ENCODE data around the gene PCP4.

GRCh38 chr21:39954570-39954969, 87.3 kb downstream of the PCP4 start:
- TF ChIP-seq EZH2 (IDR thresholded peaks at IDR 0.05; ENCODE audit: borderline replicate concordance, low read depth, low read length) (no peak), RFX5 (IDR thresholded peaks at IDR 0.05; ENCODE audit: low read depth, low read length) (no peak), TBP (optimal IDR thresholded peaks at IDR 0.05; ENCODE audit: low read depth, low read length) (no peak), ELK1 (CRISPR knock-in tag; IDR thresholded peaks at IDR 0.05) (no peak)

Measured in K562 (cell line).